GM12878 (cell line): ENCODE measurements around the gene RFLNA. TPM values are rescaled to one million over a fixed set of nuclear protein-coding genes. Genes with fewer than 3 reads are reported as not detected.

ENCODE experiments used
- ATAC-seq: fragments of 200-7000 bp; cut with Tn5 transposase; 3 replicates; pipeline ENCODE4 v1.9.1; 2020; ENCODE audit warnings: mild to moderate bottlenecking, moderate library complexity
- BruUV-seq: library from RNA; stranded (reverse); fragments of 400-500 nt; replicated peaks from 2 replicates; lab custom pipeline; 2021; lab: Mats Ljungman, UMichigan
- CTCF ChIA-PET: fragments of 300-600 bp; sonication (Branson Sonifier 250); formaldehyde crosslinking; extraction: SDS; loops from one replicate; lab custom pipeline; 2021; ENCODE audit warnings: inconsistent platforms; lab: Yijun Ruan, JAX
- POLR2A ChIA-PET: fragments of 350-600 bp; formaldehyde crosslinking; extraction: SDS; loops from one replicate; lab custom pipeline; 2021; ENCODE audit warnings: inconsistent platforms; lab: Charles Lee
- RAD21 ChIA-PET: fragments of 300-600 bp; sonication (Branson Sonifier 250); formaldehyde crosslinking; loops from one replicate; lab custom pipeline; 2023; ENCODE audit warnings: antibody characterized with exemption; ENCODE audit not compliant: unreplicated experiment; lab: Charles Lee
- SMC1A ChIA-PET: fragments of 300-600 bp; sonication (Branson Sonifier 250); formaldehyde crosslinking; loops from one replicate; lab custom pipeline; 2023; ENCODE audit not compliant: unreplicated experiment, uncharacterized antibody; lab: Charles Lee
- DNase-seq: peaks from one replicate; pipeline ENCODE4 v3.0.0-alpha.2; 2011; ENCODE audit warnings: low read depth, low spot score
- FAIRE-seq: peaks from 3 replicates; lab custom pipeline; 2011; peaks lifted over from hg19 to GRCh38; lab: Jason Lieb, UNC
- H2AFZ ChIP-seq: 2 replicates; pipeline ENCODE4 v1.6.0; 2011; ENCODE audit warnings: low read depth, low read length, control low read depth; ENCODE audit not compliant: control insufficient read depth
- H3K27ac ChIP-seq: 2 replicates; pipeline ENCODE4 v1.5.1; 2011; ENCODE audit warnings: control low read depth; ENCODE audit not compliant: control insufficient read depth, insufficient read depth
- H3K27me3 ChIP-seq, 2 experiments: replicated peaks in 1 of 2; 2 replicates each; pipeline versions ENCODE4 v1.6.0 to v1.6.1; 2011; ENCODE audit warnings: low read length in 1 of 2; ENCODE audit not compliant: control insufficient read depth in 2 of 2, insufficient read depth in 2 of 2
- H3K36me3 ChIP-seq, 2 experiments: 2 replicates each; pipeline ENCODE4 v1.5.1; 2011; ENCODE audit warnings: low read length in 1 of 2; ENCODE audit not compliant: control insufficient read depth in 2 of 2, insufficient read depth in 2 of 2
- H3K4me1 ChIP-seq: 2 replicates; pipeline ENCODE4 v1.6.1; 2011; ENCODE audit warnings: mild to moderate bottlenecking, low read length, moderate library complexity, mixed read lengths; ENCODE audit not compliant: control insufficient read depth, insufficient read depth
- H3K4me2 ChIP-seq: 2 replicates; pipeline ENCODE4 v1.6.0; 2011; ENCODE audit warnings: control low read depth; ENCODE audit not compliant: control insufficient read depth, insufficient read depth
- H3K4me3 ChIP-seq: fragments of 200-600 bp; sonication (generic); 2 replicates; pipeline ENCODE4 v1.5.1; 2016
- H3K79me2 ChIP-seq: 2 replicates; pipeline ENCODE4 v1.6.0; 2011; ENCODE audit warnings: low read length; ENCODE audit not compliant: control insufficient read depth, insufficient read depth
- H3K9ac ChIP-seq: 2 replicates; pipeline ENCODE4 v1.8.0; 2011; ENCODE audit warnings: low read length, control low read depth, mixed read lengths; ENCODE audit not compliant: control insufficient read depth, insufficient read depth
- H3K9me3 ChIP-seq: replicated peaks from 3 replicates; pipeline ENCODE4 v1.5.1; 2011; ENCODE audit warnings: mild to moderate bottlenecking, low read length; ENCODE audit not compliant: control insufficient read depth, insufficient read depth
- H4K20me1 ChIP-seq: 2 replicates; pipeline ENCODE4 v1.6.0; 2011; ENCODE audit not compliant: control insufficient read depth, insufficient read depth
- ASH2L ChIP-seq: fragments of 300-600, 200-600 bp; sonication (generic); IDR thresholded peaks from 2 replicates; pipeline ENCODE4 v1.6.1; 2017; ENCODE audit warnings: low read depth, mild to moderate bottlenecking, borderline replicate concordance
- IKZF2 ChIP-seq, 2 experiments: fragments of 450-650 bp; IDR thresholded peaks; 2 replicates each; pipeline ENCODE4 v1.6.1; 2017; ENCODE audit warnings: mild to moderate bottlenecking in 2 of 2, moderate library complexity in 2 of 2
- MXI1 ChIP-seq: fragments of 150-350 bp; IDR thresholded peaks from 2 replicates; pipeline ENCODE4 v1.6.1; 2011; ENCODE audit warnings: low read depth, mild to moderate bottlenecking, inconsistent platforms, low read length, improper control_type of control experiment
- NR2C1 ChIP-seq: fragments of 450-650 bp; IDR thresholded peaks from 2 replicates; pipeline ENCODE4 v1.6.1; 2017; ENCODE audit warnings: antibody characterized with exemption, mild to moderate bottlenecking, moderate library complexity
- NR2C2 ChIP-seq: IDR thresholded peaks from 2 replicates; pipeline ENCODE4 v1.6.1; 2011; ENCODE audit warnings: borderline replicate concordance, low read depth; ENCODE audit not compliant: control insufficient read depth, insufficient read length
- RAD51 ChIP-seq: fragments of 450-650 bp; IDR thresholded peaks from 2 replicates; pipeline ENCODE4 v1.6.1; 2016; ENCODE audit warnings: moderate library complexity, mild to moderate bottlenecking, inconsistent platforms
- SREBF1 ChIP-seq: IDR thresholded peaks from 2 replicates; pipeline ENCODE4 v1.6.1; 2012; ENCODE audit warnings: mild to moderate bottlenecking, low read length
- TARDBP ChIP-seq: IDR thresholded peaks from 2 replicates; pipeline ENCODE4 v1.6.1; 2016; ENCODE audit warnings: borderline replicate concordance
- WGBS: methylation state at CpG from one replicate; pipeline ENCODE4 v1.1.6; 2016; ENCODE audit warnings: low lambda C conversion rate; ENCODE audit not compliant: insufficient replicate concordance, insufficient coverage; ENCODE audit errors: missing lambda C conversion rate; 5-methylcytosine and 5-hydroxymethylcytosine counted together
- in situ Hi-C: fragments of 300-500 bp; cut with MboI; formaldehyde crosslinking; loops from 9 replicates; pipeline ENCODE4 v1.14.3; 2018; ENCODE audit warnings: mixed read lengths
- intact Hi-C: fragments of 100-400 bp; cut with micrococcal nuclease; formaldehyde crosslinking; loops from one replicate; pipeline ENCODE4 v1.14.2; 2022; ENCODE audit not compliant: unreplicated experiment
- polyA plus RNA-seq, 11 experiments: library from polyadenylated mRNA; depleted of rRNA in 4 of 11; unstranded in 6 of 11; stranded (reverse) in 5 of 11; fragments of >200 nt; fragmentation: Nextera tagmentation in 4 of 11; fragmentation: Illumina TruSeq in 1 of 11; extraction: Ambion mirVana in 4 of 11; extraction: Trizol in 1 of 11; gene quantifications; 1 replicate in 1 of 11; 2 replicates in 10 of 11; pipeline versions ENCODE4 v1.2.1 to v1.2.3, GENCODE V29; 2011 to 2016; ENCODE audit warnings: inconsistent platforms in 2 of 11, missing spikeins in 2 of 11, low read depth in 1 of 11
- total RNA-seq, 4 experiments: library from RNA; depleted of rRNA in 3 of 4; stranded (reverse); fragments of >200 nt in 3 of 4; fragmentation: Illumina TruSeq in 1 of 4; extraction: Trizol in 1 of 4; gene quantifications; 2 replicates each; pipeline versions ENCODE4 v1.2.1 to v1.2.3, GENCODE V29; 2013 to 2021
- TF ChIP-seq, protein P1 (sequence below): IDR thresholded peaks from 2 replicates; pipeline ENCODE4 v1.6.1; 2011; ENCODE audit warnings: borderline replicate concordance, low read depth, mild to moderate bottlenecking, moderate library complexity, low read length; ENCODE audit not compliant: insufficient read depth, poor library complexity, severe bottlenecking

RFLNA gene
- total and polyA plus RNA-seq, 10 of the 15 experiments (the other 5 are each of a cell fraction or from before 2014, with no cell fraction given): 0.08 TPM; not detected in 9

DNA sequence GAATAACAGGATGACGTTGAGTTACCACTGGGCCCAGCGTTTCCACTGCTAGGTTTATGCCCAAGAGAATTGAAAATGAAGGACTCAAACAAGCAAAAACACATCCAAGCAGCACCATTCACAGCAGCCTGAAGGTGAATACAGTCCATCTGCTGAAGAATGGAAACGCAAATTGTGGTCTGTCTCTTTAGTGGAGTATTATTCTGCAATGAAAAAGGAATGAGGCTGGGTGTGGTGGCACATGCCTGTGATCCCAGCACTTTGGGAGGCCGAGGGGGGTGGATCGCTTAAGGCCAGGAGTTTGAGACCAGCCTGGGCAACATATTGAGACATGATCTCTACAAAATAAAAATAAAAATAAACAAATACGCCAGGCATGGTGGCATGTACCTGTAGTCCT is 41.9 kb upstream of the RFLNA start:
- RAD21 ChIA-PET: no interaction called here
- no peak for ATAC-seq
- Histone ChIP-seq H3K27ac (no peak overlapping the region), H3K79me2 (no peaks in the 10 kb centered on the region), H4K20me1 (no peaks in the 10 kb centered on the region), H3K36me3 (no peaks in the 10 kb centered on the region), H2AFZ (no peak overlapping the region), H3K4me2 (no peak overlapping the region), H3K9ac (no peak overlapping the region), H3K9me3 (no peaks in the 10 kb centered on the region; the same call in 2 of the 3 replicates), H3K27me3 (peaks cover 0 to 4% of the 10 kb centered on the region in 2 experiments; a peak in 1 of 4 replicates), H3K4me3 (no peak overlapping the region), H3K4me1 (no peaks in the 10 kb centered on the region)
- BruUV-seq: no TSS peak
- CTCF ChIA-PET: no interaction called here
- 46% methylated on average over 6 of the region's 6 CpGs for WGBS
- no peak for FAIRE-seq
- SMC1A ChIA-PET: no interaction called here
- TF ChIP-seq NR2C1 (no peak), SREBF1 (no peak), RAD51 (no peak), NR2C2 (no peak), IKZF2 (IDR thresholded peaks at IDR 0.05) (no peak), ASH2L (no peak), TARDBP (no peak), MXI1 (no peak)
- TF ChIP-seq, protein P1, sequence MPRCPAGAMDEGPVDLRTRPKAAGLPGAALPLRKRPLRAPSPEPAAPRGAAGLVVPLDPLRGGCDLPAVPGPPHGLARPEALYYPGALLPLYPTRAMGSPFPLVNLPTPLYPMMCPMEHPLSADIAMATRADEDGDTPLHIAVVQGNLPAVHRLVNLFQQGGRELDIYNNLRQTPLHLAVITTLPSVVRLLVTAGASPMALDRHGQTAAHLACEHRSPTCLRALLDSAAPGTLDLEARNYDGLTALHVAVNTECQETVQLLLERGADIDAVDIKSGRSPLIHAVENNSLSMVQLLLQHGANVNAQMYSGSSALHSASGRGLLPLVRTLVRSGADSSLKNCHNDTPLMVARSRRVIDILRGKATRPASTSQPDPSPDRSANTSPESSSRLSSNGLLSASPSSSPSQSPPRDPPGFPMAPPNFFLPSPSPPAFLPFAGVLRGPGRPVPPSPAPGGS: no peak
- intact Hi-C loops: no loop called here
- in situ Hi-C loops: no loop called here
- no peak for DNase-seq
- POLR2A ChIA-PET: no interaction called here
